NCI-H187 treated with DMSO at 0.1 percent for 48 hours (cell line): ENCODE results near the gene NMT2.

Source experiments
- DNase-seq: peaks from one replicate; lab custom pipeline; 2025; lab: John Stamatoyannopoulos, UW

The NMT2 gene

DNA sequence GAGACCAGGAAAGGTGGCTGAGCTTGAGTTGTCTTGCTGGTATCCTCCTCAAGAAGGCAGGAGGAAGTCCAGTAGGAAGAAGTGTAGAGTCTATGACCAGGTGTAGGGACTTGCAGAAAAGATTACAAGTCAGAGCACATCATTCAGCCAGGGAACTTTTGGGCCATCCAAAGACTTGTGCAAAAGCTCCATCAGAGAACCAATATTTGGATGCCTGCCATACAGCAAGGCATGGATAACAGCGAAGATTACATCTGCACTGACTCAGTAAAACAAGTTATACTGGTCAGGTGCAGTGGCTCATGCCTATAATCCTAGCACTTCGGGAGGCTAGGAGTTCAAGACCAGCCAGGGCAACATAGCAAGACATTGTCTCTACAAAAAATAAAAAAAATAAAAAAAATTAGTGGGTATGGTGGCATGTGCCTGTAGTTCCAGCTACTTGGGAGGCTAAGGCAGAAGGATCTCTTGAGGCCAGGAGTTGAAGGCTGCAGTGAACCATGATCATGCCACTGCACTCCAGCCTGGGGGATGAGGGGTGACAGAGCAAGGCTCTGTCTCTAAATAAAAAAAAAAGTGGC is 13.2 kb upstream of the NMT2 start:
- no peak for DNase-seq

DNA sequence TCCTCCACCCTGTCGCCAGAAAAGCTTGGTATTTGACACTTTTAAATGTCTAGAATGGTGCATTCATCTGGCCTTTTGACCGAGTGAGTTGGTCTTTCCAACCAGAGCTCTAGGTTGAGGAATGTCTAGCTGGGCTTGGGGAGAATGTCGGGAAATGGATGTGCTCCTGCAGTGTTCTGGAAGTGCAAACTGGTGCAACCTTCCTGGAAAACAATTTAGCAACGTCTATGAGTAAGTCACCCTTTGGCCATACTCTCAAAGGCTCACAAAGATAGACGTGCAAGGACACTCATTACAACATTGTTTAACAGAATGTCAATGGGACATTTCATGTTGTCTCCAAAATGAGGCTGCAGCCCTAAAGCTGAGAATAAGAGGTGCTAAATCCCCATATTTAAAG is 12.2 kb upstream of the NMT2 start:
- DNase-seq, result no peak

DNA sequence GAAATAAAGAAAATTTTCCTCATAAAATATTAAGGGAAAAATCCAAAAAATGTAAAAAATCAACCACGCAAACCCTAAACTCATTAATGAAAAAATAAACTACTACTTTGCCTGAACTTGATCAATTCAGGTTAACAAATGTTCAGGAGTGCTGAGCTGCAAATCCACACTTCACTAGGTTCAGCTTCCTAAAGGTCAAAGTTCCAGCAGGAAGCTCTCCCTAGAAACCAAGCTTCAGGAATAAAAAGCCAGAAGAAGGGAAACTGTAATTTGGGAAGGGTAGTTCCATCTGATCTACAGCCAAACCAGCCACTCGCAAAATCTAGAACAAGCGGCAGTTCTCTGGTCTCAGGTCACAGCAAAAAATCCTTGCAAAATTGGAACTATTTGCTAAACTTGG is 7.8 kb upstream of the NMT2 start:
- DNase-seq, result no peak

DNA sequence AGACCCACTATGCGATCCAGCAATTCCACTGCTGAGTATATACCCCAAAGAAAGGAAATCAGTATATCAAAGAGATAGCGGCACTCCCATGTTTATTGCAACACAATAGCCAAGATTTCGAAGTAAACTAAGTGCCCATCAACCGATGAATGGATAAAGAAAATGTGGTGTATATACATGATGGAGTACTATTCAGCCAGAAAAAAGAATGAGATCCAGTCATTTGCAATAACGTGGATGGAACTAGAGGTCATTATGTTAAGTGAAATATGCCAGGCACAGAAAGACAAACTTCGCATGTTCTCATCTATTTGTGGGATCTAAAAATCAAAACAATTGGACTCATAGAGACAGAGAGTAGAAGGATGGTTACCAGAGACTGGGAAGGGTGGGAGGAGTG is 7.1 kb upstream of the NMT2 start:
- no peak for DNase-seq

DNA sequence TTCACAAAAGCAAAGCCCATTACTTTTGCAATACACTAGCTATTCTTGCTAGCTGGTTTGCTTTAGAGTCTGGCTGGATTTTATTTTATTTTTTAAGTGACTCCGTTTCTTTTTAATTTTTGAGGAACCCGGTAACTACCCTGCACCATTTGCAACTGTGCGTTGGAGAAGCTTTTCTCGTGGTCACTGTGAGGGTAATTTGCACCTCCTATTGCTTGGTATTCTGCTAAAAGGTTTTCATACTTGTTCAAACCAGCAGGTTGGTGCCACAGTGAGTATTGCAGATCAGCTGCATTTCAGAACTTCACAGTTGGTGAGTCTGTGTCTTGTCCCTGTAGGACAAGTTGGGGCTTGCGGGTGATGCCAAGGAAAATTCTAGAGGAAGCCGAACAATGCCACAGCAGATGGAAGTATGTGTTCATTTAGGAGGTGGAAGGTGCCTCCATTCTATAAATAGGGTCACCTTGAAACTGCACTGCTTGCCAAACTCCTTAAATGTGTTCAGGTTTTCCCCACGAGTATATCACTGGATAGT is 3.9 kb upstream of the NMT2 start:
- DNase-seq, result no peak

DNA sequence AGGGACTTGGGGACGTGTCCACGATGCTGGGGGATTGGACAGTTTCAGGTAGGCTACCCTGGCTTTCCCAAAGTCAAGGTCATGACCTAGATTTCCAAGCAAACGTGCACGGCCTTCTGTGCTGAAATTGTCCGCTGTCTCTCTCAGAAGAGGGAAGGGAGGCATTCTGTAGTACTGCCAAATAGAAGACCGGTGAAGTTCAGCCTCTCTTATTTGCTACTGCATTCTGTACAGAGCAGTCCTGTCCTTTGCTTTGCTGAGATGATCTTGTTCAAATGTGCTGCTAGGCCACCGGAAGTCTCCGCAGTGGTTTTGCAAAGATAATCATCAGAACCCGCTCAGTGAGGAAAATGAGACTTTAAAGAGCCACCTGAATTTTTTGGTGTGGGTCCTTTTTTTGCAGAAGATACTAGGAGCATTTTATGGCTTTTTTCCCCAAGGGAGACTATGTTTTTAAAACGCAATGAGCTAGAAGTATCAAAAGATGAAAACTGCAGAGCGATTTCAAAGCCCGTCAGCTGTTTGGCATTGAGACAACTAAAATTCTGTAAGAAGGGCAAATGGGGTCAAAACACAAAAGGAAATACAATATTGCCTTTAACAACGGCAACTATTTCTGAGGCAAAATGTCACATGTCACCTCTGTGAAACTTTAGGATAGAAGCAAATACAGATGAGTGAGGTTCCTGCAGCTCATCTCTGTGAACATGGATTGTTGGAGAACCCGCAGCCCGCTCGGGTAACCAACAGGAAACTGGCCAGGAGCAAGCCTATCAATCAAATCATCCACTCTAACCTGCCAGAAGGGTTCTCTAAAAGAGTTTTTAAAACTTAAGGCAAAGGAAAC is 1.3 kb upstream of the NMT2 start:
- no peak for DNase-seq

DNA sequence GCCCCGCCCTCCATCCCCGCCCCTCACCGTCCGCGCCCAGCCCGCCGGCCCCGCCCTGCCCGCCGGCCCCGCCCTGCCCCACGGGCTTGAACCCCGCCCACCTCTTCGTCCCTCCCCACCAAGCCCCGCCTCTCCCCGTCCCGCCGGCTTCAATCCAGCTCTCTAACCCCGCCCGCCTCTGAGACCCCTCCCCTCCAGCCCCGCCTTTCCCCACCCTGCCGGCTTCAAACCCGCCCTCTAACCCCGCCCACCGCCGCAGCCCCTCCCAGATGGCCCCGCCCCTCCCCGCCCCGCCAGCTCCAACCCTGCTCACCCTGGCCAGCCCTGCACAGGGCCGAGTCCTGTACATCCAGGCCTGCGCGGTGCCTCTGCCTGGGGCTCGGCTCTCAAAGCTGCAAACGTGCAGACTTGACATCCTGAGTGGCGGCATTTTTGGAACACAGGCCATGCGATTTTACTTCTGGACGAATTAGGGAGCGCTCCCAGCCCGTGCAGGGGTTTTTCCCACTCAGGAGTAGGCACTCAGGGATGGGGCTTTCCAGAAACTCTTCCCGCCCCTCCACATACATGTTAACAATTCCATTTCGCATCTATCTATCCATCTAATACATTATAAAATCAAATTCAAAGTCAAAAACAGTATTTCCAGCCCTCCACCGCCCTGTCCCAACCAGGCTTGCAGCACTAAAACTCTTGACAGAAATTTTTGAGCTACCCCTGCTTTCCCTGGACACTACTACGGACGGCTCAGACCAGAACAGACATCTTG is 477 bp upstream of the NMT2 start:
- DNase-seq, result peak; percentile 3

DNA sequence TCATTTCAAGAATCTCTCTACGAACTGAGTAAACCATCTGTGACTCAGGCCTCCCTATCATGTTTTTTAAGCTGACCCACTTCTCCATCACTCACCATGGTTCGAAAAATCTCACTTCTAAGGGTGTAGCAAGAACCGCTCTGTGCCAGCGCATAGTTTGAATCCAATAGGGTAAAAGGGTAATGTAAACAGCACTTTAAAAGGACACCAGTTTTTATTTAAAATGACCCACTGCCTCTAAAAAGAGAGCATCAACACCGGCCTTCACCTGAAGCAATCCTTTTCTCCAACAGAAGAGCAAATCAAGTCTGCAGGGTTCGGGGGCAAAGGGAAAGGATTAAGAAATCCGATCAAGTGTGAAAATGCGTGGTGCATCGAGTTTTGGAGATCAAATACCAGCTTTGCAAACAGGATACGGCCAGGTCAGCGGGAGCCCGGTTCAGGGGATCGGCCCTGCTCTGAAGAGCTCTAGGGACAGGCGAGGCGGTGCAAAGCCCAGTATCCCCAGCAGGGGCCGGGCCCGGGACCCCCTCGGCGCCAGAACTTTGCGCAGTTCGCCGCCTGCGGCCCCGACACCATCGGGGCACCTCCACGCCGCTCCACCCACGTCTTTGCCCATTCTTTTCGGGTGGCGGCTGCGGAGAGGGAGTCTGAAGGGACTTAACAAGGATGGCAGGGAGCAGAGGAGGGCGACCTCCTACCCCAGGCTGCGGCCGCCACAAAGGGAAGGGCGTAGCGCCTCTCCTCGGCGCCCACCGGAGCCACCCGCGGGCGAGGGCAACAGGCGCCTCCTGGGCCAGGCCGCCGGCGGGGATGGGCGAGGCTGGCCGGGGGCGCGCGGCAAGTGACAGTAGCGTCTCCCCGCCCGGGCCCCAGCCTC is 842 bp downstream of the NMT2 start:
- no peak for DNase-seq

DNA sequence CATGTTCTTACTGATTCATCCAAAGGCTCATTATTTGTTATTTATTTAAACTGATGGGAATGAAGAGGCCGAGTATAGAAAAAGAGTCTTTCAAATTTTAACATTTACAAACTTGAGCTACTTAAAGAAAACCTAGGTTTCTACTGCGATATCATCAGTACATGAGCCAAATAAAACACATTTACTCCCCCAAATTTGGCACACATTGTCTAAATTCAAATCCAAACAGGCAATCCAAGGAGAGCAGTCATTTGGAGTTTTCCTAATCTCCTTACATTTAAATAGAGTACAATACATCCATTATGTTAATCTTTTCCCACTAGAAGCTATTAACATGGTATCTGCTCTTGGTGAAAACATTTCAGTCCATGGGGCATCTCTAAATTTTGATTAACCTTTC is 2.2 kb downstream of the NMT2 start:
- no peak for DNase-seq

DNA sequence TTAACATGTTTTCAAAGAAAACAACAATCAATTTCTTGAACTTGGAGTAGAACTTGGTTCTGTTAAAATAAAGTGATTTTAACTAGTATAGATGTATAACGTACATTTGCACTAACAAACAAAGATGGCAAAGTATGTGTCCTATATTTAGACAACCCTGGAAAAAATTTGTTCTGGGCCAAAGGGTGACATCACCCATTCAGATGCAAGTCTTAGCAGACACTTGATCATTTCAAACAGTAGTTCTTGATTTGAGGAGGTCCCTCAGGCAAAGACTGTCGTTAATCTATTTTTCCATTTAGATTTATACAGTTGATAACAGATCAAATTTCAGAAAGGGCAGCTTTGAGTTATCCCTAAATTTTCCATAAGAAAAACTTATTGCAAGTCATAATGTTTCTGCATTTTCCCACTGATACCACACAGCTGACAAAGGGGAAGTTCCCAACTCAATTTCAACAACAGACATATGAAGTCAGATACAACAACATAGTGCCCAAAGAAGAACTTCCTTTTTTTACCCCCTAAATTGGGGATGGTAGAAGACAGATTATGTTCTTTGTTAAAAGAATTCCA is 5.2 kb downstream of the NMT2 start:
- no peak for DNase-seq

DNA sequence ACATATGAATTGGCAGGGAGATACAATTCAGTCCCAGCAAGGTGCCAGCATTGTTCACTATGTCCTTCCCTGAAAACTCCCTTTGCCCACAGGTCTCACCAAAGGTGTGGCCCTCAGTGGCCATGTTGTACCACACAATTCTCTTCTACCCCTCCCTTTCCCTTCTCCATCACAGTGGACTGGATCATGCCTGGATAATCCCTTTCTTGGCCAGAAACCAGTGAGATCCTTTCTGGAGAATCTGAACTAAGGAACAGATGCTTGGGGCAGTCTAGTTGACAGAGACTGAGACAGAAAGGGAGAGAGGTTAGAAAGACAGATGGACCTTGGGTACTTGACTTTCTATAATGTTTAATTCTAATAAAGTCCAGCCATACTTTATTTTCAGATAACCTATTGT is 9.5 kb downstream of the NMT2 start:
- no peak for DNase-seq

DNA sequence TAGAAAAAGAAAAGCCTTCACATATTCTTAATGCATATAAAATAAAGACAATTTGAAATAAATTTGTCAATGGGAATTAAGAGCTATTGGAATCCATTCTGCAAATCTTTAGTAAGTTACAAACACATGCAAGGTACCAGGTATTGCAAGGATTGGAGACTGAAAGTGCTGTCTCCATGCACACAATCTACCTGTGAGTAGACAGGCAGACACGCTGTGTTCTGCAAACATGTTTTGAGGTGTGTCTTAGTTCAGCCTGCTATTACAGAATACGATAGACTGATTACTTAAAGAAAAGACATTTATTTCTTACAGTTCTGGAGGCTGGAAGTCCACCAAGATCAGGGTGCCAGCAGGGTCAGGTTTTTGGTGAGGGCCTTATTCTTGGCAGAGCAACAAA is 10.0 kb downstream of the NMT2 start:
- no peak for DNase-seq

DNA sequence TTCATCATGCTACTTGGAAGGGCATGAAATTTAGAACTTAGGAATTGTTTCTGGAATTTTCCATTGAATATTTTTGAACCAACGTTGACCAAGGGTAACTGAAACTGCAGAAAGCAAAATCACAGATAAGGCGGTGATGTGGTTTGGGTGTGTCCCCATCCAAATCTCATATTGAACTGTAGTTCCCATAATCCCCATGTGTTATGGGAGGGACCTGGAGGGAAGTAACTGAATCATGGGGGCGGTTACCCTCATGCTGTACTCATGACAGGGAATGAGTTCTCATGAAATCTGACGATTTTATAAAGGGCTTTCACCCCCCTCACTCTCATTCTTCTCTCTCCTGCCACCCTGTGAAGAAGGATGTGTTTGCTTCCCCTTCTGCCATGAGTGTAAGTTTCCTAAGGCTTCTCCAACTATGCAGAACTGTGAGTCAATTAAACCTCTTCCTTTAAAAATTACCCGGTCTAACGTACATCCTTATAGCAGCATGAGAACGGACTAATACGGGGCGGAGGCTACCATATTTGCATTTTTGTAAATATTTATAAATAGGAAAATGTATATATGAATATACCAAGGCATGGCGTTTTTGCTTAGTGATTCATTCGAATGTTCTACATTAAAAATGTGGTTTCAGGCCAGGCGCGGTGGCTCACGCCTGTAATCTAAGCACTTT is 12.4 kb downstream of the NMT2 start:
- DNase-seq, result no peak

DNA sequence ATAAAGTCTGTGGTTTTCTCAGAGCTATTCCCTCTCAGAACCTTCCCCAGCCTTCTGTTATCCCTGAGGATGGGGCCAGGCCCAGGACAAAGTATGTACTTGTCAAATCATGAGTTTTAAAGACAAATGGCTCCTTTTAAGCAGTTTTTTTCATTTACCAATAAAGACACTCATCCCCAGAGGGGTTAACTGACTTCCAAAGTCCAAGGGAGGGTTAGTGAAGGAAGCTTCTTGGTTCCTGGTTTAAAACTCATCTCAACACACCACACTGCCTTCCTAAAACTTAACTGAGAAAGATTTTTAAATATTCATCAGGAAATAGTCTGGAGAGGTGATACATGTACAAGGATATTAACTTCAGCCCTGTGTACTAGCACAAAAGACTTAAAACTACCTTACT is 15.9 kb downstream of the NMT2 start:
- no peak for DNase-seq

DNA sequence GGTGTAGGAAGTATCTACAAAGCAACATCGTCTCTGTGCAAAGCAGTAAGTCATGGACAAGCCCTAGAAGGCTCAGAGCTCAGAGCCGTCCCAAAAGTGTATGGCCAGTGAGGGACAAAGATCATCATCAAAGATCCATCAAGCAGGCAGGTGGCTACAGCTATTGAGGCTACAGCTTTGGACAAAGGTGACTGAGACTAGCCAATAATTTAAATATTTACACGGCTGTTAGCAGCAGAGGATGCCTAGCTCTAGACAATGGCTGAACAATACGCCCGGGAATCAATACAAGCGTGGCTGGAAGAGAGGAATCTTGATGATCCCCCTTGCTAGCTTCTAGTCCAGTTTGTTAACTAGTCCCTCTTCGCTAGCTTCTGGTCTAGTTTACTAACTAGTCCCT is 17.9 kb downstream of the NMT2 start:
- no peak for DNase-seq

DNA sequence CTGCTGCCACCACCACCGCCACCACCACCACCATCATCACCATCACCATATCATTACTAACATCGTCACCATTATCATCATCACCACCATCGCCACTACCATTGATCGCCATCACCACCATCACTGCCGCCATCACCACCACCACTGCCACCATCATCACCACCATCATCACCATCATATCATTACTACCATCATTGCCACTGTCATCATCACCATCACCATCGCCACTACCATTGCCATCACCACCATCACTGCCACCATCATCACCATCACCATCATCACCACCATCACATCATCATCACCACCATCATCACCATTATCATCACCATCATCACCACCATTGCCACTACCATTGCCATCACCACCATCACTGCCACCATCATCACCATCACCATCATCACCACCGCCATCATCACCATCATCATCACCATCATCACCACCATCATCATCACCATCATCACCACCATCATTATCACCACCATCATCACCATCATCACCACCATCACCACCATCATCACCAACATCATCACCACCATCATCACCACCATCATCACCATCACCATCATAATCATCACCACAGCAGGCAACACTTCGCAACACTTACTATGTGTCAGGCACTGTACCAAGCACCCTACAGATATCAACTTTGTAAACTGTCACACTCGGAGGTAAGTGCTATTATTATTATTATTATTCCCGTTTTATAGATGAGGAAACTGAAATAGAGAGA is 19.3 kb downstream of the NMT2 start:
- no peak for DNase-seq

DNA sequence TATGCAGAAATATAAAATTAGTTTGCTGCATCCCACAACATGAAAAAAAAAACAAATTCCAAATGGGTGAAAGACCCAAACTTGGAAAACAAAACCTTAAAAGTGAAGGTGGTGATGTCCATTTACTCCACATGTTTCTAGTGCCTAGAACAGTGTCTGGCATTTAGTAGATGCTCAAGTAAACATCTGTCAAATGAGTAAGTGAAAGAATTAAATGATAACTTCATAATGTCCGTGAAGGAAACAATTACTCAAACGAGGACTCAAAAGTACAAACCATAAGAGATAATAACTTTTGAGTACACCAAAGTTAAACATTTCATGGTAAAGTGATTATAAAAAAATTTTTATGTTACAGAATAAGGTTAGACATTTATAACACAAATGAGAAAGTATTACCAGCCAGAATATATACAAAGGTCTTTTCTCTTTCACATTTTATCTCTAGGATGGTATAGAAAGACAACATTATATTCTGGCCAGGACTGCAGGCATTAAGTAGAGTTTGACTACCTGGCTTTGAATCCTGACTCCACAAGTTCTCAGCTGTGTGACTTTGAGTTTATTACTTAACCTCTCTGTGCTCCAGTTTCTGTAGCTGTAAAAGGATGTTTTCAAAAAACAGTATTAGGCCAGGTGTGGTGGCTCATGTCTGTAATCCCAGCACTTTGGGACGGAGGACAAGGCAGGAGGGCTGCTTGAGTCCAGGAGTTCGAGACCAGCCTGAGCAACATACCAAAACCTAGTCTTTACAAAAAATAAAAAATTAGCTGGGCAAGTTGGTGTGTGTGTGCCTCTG is 20.7 kb downstream of the NMT2 start:
- DNase-seq, result no peak

DNA sequence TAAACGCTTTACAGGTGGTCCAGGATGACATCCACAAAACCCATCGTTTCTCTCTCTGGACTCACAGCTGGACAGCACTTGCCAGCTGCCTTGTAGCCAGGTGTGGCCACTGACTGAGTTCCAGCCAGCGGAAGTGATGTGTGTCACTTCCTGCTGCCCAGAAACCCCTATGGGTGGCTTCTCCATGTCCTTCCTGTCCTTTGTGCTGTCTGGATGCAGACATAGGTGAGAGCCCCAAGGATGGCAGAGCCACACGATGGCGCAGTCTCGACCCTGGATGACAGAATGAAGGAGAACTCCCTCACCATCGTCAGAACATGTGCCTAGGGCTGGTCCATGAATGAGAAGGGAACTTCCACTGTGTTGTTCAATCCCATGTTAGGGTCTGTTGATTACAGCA is 22.1 kb downstream of the NMT2 start:
- DNase-seq, result no peak

DNA sequence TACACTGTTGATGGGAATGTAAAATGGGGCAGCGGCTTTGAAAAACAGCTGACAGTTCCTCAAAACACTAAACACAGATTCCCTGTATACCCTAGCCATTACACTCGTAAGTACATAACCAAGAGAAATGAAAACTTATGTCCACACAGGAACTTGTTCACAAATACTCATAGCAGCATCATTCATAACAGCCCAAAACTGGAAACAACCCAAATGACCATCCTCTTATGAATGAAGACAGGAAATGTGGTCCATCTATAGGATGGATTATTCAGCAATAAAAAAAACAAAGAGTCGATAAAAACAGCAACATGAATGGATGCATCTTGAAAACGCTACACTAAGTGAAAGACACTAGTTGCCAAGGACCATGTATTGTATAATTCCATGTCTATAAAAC is 23.7 kb downstream of the NMT2 start:
- no peak for DNase-seq
